ENCODE data around the gene ROPN1L.
"Not testable (repeated sequence)": the region's sequence is repeated elsewhere in the genome, so short reads cannot be mapped to it uniquely, and the experiment has no call there.

The ROPN1L gene

DNA sequence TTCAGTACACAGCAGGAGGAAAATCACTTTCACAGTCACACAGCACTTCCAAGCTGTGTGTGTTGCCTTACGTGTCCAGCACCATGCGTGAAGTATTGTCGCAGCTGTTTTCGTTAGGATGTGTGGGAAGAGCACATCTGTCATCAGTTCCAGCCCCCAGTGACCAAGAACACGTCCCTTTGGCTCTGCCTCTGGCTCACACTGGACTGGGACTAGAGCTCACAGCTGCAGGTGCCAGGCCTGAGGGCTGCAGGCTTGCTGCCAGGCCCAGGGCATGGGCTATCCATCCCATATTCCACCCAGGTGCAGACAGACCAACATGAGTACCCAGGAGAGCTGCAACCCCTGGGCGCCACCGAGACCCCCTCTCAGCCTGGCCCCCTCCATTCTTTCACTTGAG is 61.6 kb downstream of the ROPN1L start:
- DNase-seq, result no peak

DNA sequence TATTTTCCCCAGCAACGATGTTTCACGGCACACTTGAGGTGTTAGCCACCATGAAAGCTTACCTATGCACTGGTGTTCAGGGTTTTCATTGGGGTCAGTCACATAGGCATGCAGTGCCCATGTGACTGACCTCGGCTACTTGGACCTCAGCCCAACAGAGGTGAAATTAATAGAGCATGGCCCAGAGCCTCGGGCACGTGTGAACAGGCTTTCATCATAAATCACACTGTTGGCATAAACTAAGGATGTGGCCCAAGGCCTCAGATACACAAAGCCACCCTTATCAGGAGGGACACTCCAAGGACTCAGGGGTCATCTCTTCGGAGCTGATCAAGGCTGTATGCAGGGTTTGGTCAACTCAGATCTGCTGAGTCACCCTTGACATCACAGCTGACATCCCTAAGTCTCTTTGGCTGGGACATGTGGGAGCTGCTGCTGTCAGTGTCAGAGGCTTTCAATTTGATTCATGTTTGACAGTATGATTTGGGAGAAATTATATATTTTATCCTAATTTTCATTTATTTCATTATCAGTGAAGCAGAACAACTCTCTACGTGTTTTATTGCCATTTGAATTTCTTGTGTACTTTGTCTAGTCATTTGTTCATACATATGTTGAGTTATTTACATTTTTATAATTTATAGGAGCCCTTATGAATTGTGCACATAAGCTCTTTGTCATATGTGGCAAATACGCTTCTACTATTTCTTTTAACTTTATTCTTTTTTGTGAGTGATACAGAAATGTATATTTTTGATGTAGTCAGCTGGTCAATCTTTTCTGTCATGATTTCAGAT is 62.5 kb downstream of the ROPN1L start:
- DNase-seq, result no peak

DNA sequence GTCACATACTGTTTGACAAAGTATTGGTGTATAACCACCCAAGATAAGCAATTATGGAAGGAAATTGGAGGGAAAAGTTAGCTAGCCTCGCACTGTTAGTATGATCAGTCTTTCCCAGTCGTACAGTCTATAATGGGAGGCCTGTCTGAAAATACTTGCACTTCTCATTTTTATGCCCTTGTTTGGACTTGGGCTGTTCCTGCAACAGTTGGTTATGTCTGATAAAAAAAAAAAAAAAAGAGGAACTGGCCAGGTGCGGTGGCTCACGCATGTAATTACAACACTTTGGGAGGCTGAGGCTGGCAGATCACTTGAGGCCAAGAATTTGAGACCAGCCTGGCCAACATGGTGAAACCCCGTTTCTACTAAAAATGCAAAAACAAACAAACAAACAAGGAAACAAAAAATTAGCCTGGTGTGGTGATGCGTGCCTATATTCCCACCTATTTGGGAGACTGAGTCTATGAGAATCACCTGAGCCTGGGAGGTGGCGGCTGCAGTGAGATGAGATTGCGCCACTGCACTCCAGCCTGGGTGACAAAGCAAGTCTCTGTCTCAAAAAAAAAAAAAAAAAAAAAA is 63.9 kb downstream of the ROPN1L start:
- DNase-seq, result no peak

DNA sequence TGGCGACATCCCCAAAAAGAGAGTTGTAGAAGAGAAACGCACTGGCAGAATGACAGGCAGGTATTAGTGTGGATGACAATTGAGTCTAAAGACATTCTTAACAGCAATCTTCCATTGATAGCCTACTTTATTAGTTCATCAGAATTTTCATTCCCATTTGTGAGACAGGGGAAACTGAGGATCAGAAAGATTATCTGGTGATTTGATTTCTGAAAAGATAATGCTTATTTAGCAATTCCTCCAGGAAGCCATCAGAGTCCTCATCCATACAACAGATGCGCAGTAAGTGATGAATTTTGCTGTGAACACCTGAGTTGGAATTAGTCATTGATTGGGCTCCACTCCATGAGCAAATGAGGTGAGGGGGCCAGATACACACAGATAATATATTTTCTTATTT is 64.9 kb downstream of the ROPN1L start:
- DNase-seq, result no peak

DNA sequence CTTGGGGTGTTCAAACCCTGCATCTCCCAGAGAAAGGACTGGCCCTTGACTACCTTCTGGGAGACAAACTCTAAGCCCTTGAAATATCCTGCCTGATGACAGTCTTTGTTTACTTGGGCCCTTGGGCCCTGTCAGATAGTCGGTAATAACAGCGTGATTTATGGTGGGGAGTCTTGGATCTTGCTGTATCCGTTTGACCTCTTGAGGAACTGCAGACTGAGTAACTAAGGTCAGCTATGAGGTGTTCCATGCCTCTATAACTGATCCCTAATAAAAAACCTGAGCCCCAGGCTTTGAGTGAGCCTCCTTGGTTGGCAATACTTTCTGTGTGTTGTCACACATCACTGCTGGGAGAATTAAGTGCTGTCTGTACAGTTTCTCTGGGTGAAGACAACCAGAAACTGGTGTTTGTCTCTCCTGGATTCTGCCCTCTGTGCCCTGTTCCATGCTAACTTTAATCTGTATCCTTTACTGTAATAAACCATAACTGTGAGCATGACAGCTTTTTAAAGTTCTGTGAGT is 66.0 kb downstream of the ROPN1L start:
- no peak for DNase-seq

DNA sequence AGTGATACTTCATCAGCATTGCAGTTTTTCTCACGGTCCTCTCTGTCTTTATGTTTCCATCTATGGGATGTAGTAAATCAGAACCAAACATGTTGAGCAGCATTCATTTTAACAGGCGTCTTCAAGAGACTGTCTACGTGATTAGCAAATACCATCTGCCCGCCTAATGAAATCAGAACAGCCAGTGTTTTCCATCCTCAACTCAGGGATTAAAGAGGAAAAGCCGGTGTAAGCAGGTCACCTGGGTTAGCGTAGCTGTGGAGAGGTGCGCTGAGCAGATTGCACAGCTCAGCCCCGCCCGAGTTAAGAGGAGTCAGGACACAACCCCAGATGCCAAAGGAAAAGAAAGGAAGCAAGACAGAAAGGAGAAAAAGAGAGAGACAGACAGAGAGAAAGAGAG is 67.9 kb downstream of the ROPN1L start:
- DNase-seq, result no peak

DNA sequence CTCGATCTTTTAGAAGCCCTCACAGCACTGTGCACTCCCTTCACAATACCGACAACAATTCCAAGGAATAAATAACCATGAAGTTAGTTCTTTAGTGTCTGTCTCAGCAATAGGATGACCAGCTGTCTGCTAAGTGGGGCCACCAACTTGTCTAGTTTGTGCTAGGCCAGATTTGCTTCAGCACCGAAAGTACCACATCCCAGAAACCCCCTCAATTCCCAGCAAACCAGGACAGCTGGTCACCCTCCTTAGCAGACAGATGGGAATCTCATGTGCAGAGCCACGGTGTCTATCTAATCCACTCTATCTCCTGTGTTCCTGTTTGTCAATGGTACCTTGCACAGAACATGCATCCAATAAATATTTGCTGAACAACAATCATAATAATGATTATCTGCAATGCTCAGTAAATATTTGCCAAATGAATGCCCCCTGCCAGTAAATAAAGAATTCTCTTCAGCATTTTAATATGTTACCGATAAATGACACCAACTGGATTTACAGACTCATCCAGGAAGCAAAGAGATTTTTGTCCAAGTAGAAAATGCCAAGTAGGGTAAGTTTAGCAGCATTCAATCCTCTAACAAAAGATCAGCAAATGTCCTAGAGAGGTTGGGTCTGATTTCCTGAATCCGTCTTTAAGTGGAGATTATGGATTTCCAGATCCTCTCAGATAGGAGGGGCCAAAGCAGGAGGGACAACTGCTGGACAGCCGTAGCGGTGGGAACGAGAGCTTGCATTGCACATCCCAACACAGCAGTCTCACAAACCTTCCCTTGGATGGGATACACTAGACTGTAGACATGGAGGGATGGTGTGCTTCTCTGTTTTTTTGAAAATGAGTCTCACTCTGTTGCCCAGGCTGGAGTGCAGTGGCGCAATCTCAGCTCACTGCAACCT is 70.3 kb downstream of the ROPN1L start:
- no peak for DNase-seq

DNA sequence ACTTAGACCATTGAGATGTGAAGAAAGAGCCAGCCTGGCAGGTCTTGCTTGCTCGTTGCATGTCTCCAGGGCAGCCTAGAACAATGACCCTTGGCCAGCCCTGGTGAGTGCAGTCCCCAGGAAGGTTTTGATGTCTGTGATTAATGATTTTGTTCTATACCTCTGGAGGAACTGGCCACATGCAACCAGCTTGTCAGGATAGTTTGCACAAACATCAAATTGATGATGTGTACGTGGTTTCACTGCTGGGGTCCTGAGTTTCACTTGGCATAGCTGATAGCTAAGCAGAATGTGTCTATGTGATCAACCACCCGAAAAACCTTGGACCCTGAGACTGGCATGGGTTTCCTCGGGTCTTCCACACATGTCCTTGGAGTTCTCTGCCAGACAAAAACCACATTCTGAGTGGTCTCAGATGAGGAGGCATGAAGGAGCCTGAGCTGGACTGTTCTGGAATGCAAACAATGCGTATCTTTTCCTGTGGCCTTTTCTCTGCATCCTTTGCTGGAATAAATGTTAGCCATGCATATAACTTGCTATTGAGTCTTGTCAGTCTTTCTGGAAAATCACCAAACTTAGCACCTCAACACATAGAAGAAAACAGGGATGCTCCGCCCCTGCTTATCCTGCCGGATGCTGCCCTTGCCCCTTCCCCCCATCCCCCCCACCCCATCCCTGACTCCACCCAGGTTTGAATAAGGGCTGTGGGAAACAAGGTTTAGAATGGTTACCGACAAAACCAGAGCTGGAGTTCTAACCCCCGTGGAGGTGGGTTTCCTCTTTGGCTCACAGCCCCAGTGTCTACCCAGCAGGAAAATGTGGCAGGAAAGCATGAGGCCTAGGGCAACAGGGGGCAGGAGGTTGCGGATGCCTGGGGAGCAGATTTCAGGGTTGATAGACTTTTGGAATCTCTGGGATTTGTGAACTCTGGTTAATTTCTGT is 72.1 kb downstream of the ROPN1L start:
- no peak for DNase-seq

DNA sequence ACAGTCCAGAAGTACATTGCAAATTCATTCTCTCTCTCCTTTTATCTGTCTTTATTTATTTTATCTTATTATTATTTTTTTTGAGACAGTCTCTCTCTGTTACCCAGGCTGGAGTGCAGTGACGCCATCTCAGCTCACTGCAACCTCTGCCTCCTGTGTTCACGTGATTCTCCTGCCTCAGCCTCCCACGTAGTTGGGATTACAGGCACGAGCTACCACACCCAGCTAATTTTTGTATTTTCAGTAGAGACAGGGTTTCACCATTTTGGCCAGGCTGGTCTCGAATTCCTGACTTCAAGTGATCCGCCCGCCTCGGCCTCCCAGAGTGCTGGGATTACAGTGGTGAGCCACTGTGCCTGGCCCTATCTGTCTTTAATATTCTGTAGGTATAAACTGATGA is 72.9 kb downstream of the ROPN1L start:
- DNase-seq, result not testable (repeated sequence)

Data from activated CD4-positive, alpha-beta T cell treated with anti-CD3 and anti-CD28 coated beads, Interleukin-2, Interleukin-6, amounts not matched to agents 100 ng/mL and 50 ng/mL, durations not matched to agents 16 hours and 8 hours (primary cell).